IMR-90 (cell line): ENCODE measurements around the gene ERMP1. TPM values are rescaled to one million over a fixed set of nuclear protein-coding genes. Genes with fewer than 3 reads are reported as not detected.
A peak's percentile ranks its signal among the peaks of the same experiment; 100 is the strongest.

Experiments used
- ATAC-seq: fragments of 200-7000 bp; cut with Tn5 transposase; 2 replicates; pipeline ENCODE4 v1.9.1; 2020; ENCODE audit warnings: low read depth, mild to moderate bottlenecking, moderate library complexity
- BruUV-seq: library from RNA; stranded (reverse); fragments of 400-500 nt; replicated peaks from 2 replicates; lab custom pipeline; 2021; lab: Mats Ljungman, UMichigan
- CTCF ChIA-PET: fragments of 300-600 bp; formaldehyde crosslinking; extraction: SDS; loops from one replicate; lab custom pipeline; 2021; ENCODE audit warnings: antibody characterized with exemption; lab: Yijun Ruan, JAX
- POLR2A ChIA-PET: fragments of 300-600 bp; sonication (Branson Sonifier 250); formaldehyde crosslinking; loops from one replicate; lab custom pipeline; 2022; ENCODE audit warnings: antibody characterized with exemption; ENCODE audit not compliant: unreplicated experiment; lab: Charles Lee
- DNase-seq: peaks from one replicate; pipeline ENCODE4 v3.0.0; 2013
- H2AFZ ChIP-seq: replicated peaks from 2 replicates; pipeline ENCODE3; 2013; ENCODE audit warnings: low read length, mild to moderate bottlenecking; ENCODE audit not compliant: poor library complexity
- H2AK5ac ChIP-seq: 2 replicates; pipeline ENCODE4 v1.6.1; 2013; ENCODE audit warnings: low read depth, low read length, inconsistent platforms
- H2AK9ac ChIP-seq: replicated peaks from 2 replicates; pipeline ENCODE3; 2013; ENCODE audit warnings: mild to moderate bottlenecking, low read depth, low read length, moderate library complexity; ENCODE audit not compliant: poor library complexity
- H2BK120ac ChIP-seq: 2 replicates; pipeline ENCODE4 v1.6.1; 2013; ENCODE audit warnings: low read depth, low read length, inconsistent platforms
- H2BK15ac ChIP-seq: 3 replicates; pipeline ENCODE4 v1.6.1; 2013; ENCODE audit warnings: low read depth, low read length, inconsistent platforms
- H2BK20ac ChIP-seq: 2 replicates; pipeline ENCODE4 v1.6.1; 2013; ENCODE audit warnings: low read depth, mild to moderate bottlenecking, inconsistent platforms, low read length, moderate library complexity
- H2BK5ac ChIP-seq: 2 replicates; pipeline ENCODE4 v1.6.1; 2013; ENCODE audit warnings: mild to moderate bottlenecking, low read depth, low read length, inconsistent platforms; ENCODE audit not compliant: poor library complexity, severe bottlenecking
- H3K14ac ChIP-seq: replicated peaks from 2 replicates; pipeline ENCODE4 v1.6.1; 2013; ENCODE audit warnings: low read depth, low read length, inconsistent platforms
- H3K18ac ChIP-seq: 2 replicates; pipeline ENCODE4 v1.6.1; 2013; ENCODE audit warnings: low read depth, low read length, control low read depth
- H3K23ac ChIP-seq: 2 replicates; pipeline ENCODE4 v1.6.1; 2013; ENCODE audit warnings: low read depth, low read length, inconsistent platforms
- H3K27ac ChIP-seq: 2 replicates; pipeline ENCODE4 v1.5.1; 2013; ENCODE audit warnings: mild to moderate bottlenecking, control low read depth, low read length; ENCODE audit not compliant: insufficient read depth
- H3K27me3 ChIP-seq: 2 replicates; pipeline ENCODE4 v1.6.1; 2013; ENCODE audit warnings: low read length; ENCODE audit not compliant: control insufficient read depth, insufficient read depth
- H3K36me3 ChIP-seq: 2 replicates; pipeline ENCODE4 v1.6.1; 2013; ENCODE audit warnings: low read length, mixed read lengths; ENCODE audit not compliant: control insufficient read depth, insufficient read depth
- H3K4ac ChIP-seq: 2 replicates; pipeline ENCODE4 v1.6.1; 2013; ENCODE audit warnings: low read depth, low read length, inconsistent platforms
- H3K4me1 ChIP-seq: 2 replicates; pipeline ENCODE4 v1.6.1; 2013; ENCODE audit warnings: low read length, mixed read lengths; ENCODE audit not compliant: control insufficient read depth, insufficient read depth
- H3K4me2 ChIP-seq: 2 replicates; pipeline ENCODE4 v1.6.1; 2013; ENCODE audit warnings: low read depth, mild to moderate bottlenecking, control low read depth, low read length, moderate library complexity
- H3K4me3 ChIP-seq: 2 replicates; pipeline ENCODE4 v1.5.1; 2013; ENCODE audit warnings: low read depth, mild to moderate bottlenecking, control low read depth, low read length, moderate library complexity; ENCODE audit not compliant: insufficient read depth
- H3K56ac ChIP-seq: 2 replicates; pipeline ENCODE4 v1.6.1; 2013; ENCODE audit warnings: low read length, inconsistent platforms; ENCODE audit not compliant: insufficient read depth; ENCODE audit errors: extremely low read depth
- H3K79me1 ChIP-seq, 2 experiments: 2 replicates each; pipeline ENCODE4 v1.6.1; 2013; ENCODE audit warnings: low read length in 2 of 2, inconsistent platforms in 1 of 2, low read depth in 1 of 2
- H3K9ac ChIP-seq: 2 replicates; pipeline ENCODE4 v1.6.1; 2013; ENCODE audit warnings: low read depth, low read length, control low read depth
- H3K9me1 ChIP-seq: 2 replicates; pipeline ENCODE4 v1.6.1; 2013; ENCODE audit warnings: low read length, inconsistent platforms; ENCODE audit not compliant: insufficient read depth
- H3K9me3 ChIP-seq: 2 replicates; pipeline ENCODE4 v1.6.1; 2013; ENCODE audit warnings: low read length; ENCODE audit not compliant: control insufficient read depth, insufficient read depth
- H4K20me1 ChIP-seq: 2 replicates; pipeline ENCODE4 v1.6.1; 2013; ENCODE audit warnings: low read length, inconsistent platforms; ENCODE audit not compliant: insufficient read depth
- H4K5ac ChIP-seq: 2 replicates; pipeline ENCODE4 v1.6.1; 2013; ENCODE audit warnings: mild to moderate bottlenecking, low read depth, low read length, control low read depth
- H4K8ac ChIP-seq, 2 experiments: 2 replicates each; pipeline ENCODE4 v1.6.1; 2013; ENCODE audit warnings: low read depth in 2 of 2, low read length in 2 of 2, control low read depth in 1 of 2, inconsistent platforms in 1 of 2
- H4K91ac ChIP-seq: 2 replicates; pipeline ENCODE4 v1.6.1; 2013; ENCODE audit warnings: low read depth, low read length, inconsistent platforms; ENCODE audit not compliant: insufficient read depth
- CEBPB ChIP-seq: IDR thresholded peaks from 2 replicates; pipeline ENCODE4 v1.6.1; 2012; ENCODE audit warnings: low read depth, low read length, improper control_type of control experiment
- CHD1 ChIP-seq: IDR thresholded peaks from 2 replicates; pipeline ENCODE4 v1.6.1; 2012; ENCODE audit warnings: low read depth, low read length, improper control_type of control experiment
- FOS ChIP-seq: fragments of 150-350 bp; IDR thresholded peaks from 2 replicates; pipeline ENCODE4 v1.6.1; 2016; ENCODE audit warnings: low read depth, low read length
- MAFK ChIP-seq: IDR thresholded peaks from 2 replicates; pipeline ENCODE4 v1.6.1; 2012; ENCODE audit warnings: low read depth, low read length, improper control_type of control experiment
- MXI1 ChIP-seq: IDR thresholded peaks from 2 replicates; pipeline ENCODE4 v1.6.1; 2012; ENCODE audit warnings: low read depth, mild to moderate bottlenecking, low read length, moderate library complexity, borderline replicate concordance
- NFE2L2 ChIP-seq: fragments of 150-350 bp; IDR thresholded peaks from 2 replicates; pipeline ENCODE4 v1.6.1; 2016; ENCODE audit warnings: low read depth, mild to moderate bottlenecking, low read length
- RCOR1 ChIP-seq: IDR thresholded peaks from 2 replicates; pipeline ENCODE4 v1.6.1; 2012; ENCODE audit warnings: mild to moderate bottlenecking, low read length, improper control_type of control experiment; ENCODE audit not compliant: insufficient replicate concordance
- WGBS, 2 experiments: methylation state at CpG; one replicate each; pipeline versions ENCODE4 v1.1.5 to v1.1.7; 2013; ENCODE audit warnings: missing lambda C conversion rate in 2 of 2; ENCODE audit not compliant: insufficient read length in 1 of 2; ENCODE audit errors: extremely low coverage in 2 of 2; 5-methylcytosine and 5-hydroxymethylcytosine counted together
- dilution Hi-C: fragments of 300-500 bp; cut with HindIII; formaldehyde crosslinking; loops from one replicate; pipeline ENCODE4 v1.14.3; 2018; ENCODE audit warnings: low sequenced_read_pairs; ENCODE audit not compliant: unreplicated experiment
- in situ Hi-C: fragments of 300-500 bp; cut with MboI; formaldehyde crosslinking; loops from 3 replicates; pipeline ENCODE4 v1.14.3; 2019; ENCODE audit warnings: low sequenced_read_pairs, inconsistent platforms, mixed read lengths
- intact Hi-C: fragments of 100-400 bp; cut with micrococcal nuclease; formaldehyde crosslinking; loops from 2 replicates; pipeline ENCODE4 v1.10.0; 2022
- polyA plus RNA-seq, 3 experiments: library from polyadenylated mRNA; depleted of rRNA; stranded (reverse); fragments of >200 nt; gene quantifications; 2 replicates each; pipeline ENCODE4 v1.2.3, GENCODE V29; 2012; ENCODE audit warnings: low replicate concordance in 1 of 3
- total RNA-seq: library from RNA; depleted of rRNA; stranded (reverse); fragments of >200 nt; gene quantifications from 2 replicates; pipeline ENCODE4 v1.2.3, GENCODE V29; 2012

The ERMP1 gene
- total and polyA plus RNA-seq, 2 of the 4 experiments (the other 2 are of a cell fraction) = 2.2 to 4.7 TPM

DNA sequence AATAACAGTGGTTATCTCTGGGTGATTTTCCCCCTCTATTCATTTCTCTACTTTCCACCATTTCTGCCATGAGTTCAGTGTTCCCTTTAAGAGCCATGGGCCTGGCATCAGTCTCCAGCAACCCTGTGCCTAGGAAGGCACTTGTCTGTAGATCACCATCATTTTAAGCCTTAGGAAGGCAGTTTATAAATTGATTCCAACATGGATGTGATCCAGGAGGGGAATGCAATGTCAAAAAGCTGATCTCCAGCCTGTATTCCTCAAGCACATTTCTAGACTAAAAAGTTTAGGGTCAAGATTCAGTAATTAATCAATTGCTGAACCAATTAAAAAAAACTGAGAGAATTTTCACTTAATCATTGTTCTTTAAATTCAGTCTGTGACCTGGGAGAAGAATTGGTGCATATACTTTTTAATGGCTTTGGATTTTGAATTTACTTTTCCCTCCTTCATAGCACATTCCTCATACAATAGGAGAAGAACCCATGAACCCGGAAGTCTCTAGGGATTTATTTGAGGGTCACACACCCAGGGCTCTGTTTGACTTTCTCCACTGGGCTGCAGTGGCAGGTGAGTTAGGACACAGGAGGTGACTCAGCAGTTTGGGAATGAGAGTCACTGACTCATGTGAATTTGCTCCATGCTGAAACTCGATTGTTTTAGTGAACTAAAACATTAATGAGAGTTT lies 6.1 kb upstream of the ERMP1 start:
- H3K18ac ChIP-seq = peak overlapping the region; percentile 48; the same call in 1 of the 2 replicates
- peak; percentile 64 for DNase-seq
- CTCF ChIA-PET = no interaction called here

More for the DNA sequence above, 6.1 kb upstream of the ERMP1 start:
- no peak overlapping the region for H3K23ac ChIP-seq
- H4K5ac ChIP-seq = no peak overlapping the region
- H2BK15ac ChIP-seq = peak overlapping the region; percentile 77; the same call in 1 of the 3 replicates
- H3K79me1 ChIP-seq = no peaks in the 10 kb centered on the region
- no peak overlapping the region for H2AK9ac ChIP-seq
- dilution Hi-C loops = no loop called here
- H3K9me1 ChIP-seq = 0 out of 2 replicates have a peak, but pooled peaks cover 4% of the 10 kb centered on the region
- no peaks in the 10 kb centered on the region for H3K9me3 ChIP-seq
- H3K9ac ChIP-seq = no peak overlapping the region
- in situ Hi-C loops = no loop called here
- peaks cover 13% of the 10 kb centered on the region for H3K4me1 ChIP-seq
- intact Hi-C loops = no loop called here
- peak overlapping the region; percentile 57; the same call in 1 of the 2 replicates for H2BK20ac ChIP-seq
- H4K8ac ChIP-seq = no peak overlapping the region
- H2AFZ ChIP-seq = no peak overlapping the region
- no peak overlapping the region for H3K4me3 ChIP-seq
- no peak overlapping the region for H2BK5ac ChIP-seq
- peak; percentile 42 for ATAC-seq
- BruUV-seq = no TSS peak
- H2AK5ac ChIP-seq = peak overlapping the region; percentile 76; the same call in 1 of the 2 replicates
- H3K27ac ChIP-seq = no peak overlapping the region
- POLR2A ChIA-PET = no interaction called here
- H3K36me3 ChIP-seq = no peaks in the 10 kb centered on the region
- H3K4ac ChIP-seq = no peak overlapping the region
- H4K91ac ChIP-seq = peak overlapping the region; percentile 70; the same call in 1 of the 2 replicates
- no peak overlapping the region for H3K4me2 ChIP-seq
- no CpG with 5 or more reads among the region's 2 CpGs for WGBS, 2 experiments
- no peak overlapping the region for H3K14ac ChIP-seq
- no peak overlapping the region for H3K56ac ChIP-seq
- no peak overlapping the region for H2BK120ac ChIP-seq
- TF ChIP-seq CEBPB (peak; percentile 19; the same call in 1 of the 2 replicates), FOS (peak; percentile 51; the same call in 1 of the 2 replicates), CHD1 (no peak), RCOR1 (no peak), NFE2L2 (peak; percentile 97), MXI1 (no peak), MAFK (peak; percentile 83)
- H3K27me3 ChIP-seq = peaks cover 7% of the 10 kb centered on the region; the same call in 1 of the 2 replicates
- H4K20me1 ChIP-seq = 0 out of 2 replicates have a peak, but pooled peaks cover under 1% of the 10 kb centered on the region
